Right lobe of liver (tissue), 4 donors: ENCODE measurements around the gene RCN2.

Source experiments
- POLR2A ChIP-seq: fragments of 450-650 bp; IDR thresholded peaks from one replicate; pipeline ENCODE4 v1.6.1; 2017; ENCODE audit warnings: antibody characterized with exemption, mild to moderate bottlenecking
- TF ChIP-seq, protein P1 (sequence below), 4 donors: fragments of 200-600 bp in 3 of 4; fragments of 450-650 bp in 1 of 4; IDR thresholded peaks; one replicate each; pipeline versions ENCODE4 v1.5.1 to v1.8.0; 2016 to 2022; ENCODE audit warnings: antibody characterized with exemption in 4 of 4, mild to moderate bottlenecking in 2 of 4
- donor health status: DM: no; HTN: no; CAD: no.
- donor health status: DM: no; HTN: no; CAD: no.
- donor health status: DM: no; HTN: yes; CAD: no.

DNA sequence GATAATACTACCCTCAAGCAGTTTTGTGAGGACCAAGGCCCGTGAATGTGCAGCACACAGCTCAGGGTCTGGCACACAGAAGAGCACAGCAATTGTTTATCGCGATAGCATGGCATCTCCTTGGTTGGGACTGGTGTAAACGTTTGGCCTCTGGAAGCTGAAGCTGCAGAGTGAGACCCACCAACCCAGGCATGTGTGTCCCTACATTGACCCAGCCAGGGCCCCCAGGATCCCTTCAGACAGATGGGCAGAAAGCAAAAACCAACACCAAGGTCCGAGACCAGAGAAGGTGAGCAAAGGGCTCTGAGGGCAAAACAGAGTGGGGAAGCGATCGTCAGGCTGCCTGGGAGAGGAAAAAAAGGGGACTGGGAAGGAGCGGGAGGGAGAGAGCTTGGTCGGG lies 50.8 kb downstream of the RCN2 start:
- TF ChIP-seq POLR2A = no peak
- TF ChIP-seq, protein P1, sequence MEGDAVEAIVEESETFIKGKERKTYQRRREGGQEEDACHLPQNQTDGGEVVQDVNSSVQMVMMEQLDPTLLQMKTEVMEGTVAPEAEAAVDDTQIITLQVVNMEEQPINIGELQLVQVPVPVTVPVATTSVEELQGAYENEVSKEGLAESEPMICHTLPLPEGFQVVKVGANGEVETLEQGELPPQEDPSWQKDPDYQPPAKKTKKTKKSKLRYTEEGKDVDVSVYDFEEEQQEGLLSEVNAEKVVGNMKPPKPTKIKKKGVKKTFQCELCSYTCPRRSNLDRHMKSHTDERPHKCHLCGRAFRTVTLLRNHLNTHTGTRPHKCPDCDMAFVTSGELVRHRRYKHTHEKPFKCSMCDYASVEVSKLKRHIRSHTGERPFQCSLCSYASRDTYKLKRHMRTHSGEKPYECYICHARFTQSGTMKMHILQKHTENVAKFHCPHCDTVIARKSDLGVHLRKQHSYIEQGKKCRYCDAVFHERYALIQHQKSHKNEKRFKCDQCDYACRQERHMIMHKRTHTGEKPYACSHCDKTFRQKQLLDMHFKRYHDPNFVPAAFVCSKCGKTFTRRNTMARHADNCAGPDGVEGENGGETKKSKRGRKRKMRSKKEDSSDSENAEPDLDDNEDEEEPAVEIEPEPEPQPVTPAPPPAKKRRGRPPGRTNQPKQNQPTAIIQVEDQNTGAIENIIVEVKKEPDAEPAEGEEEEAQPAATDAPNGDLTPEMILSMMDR (IDR thresholded peaks at IDR 0.05) = no peak
